ENCODE measurements around the gene ARL16. TPM values are rescaled to one million over a fixed set of nuclear protein-coding genes. Genes with fewer than 3 reads are reported as not detected.
A peak's percentile ranks its signal among the peaks of the same experiment; 100 is the strongest.

The ARL16 gene
- total and polyA plus RNA-seq, 10 donors: 22.5 to 93.5 (median 31.9) TPM

- intact Hi-C loops (cut with DNase I; ENCODE audit: low total_unique reads): no loop called here
- H3K4me1 ChIP-seq: peaks cover 1 to 23% (median 12%) of the 10 kb centered on the region in 6 donors
- no peak overlapping the region for H3K4me3 ChIP-seq
- no peak for TF ChIP-seq POLR2A (IDR thresholded peaks at IDR 0.05)
- TF ChIP-seq, protein P1, sequence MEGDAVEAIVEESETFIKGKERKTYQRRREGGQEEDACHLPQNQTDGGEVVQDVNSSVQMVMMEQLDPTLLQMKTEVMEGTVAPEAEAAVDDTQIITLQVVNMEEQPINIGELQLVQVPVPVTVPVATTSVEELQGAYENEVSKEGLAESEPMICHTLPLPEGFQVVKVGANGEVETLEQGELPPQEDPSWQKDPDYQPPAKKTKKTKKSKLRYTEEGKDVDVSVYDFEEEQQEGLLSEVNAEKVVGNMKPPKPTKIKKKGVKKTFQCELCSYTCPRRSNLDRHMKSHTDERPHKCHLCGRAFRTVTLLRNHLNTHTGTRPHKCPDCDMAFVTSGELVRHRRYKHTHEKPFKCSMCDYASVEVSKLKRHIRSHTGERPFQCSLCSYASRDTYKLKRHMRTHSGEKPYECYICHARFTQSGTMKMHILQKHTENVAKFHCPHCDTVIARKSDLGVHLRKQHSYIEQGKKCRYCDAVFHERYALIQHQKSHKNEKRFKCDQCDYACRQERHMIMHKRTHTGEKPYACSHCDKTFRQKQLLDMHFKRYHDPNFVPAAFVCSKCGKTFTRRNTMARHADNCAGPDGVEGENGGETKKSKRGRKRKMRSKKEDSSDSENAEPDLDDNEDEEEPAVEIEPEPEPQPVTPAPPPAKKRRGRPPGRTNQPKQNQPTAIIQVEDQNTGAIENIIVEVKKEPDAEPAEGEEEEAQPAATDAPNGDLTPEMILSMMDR (IDR thresholded peaks at IDR 0.05 in 8 of 11, conservative IDR thresholded peaks at IDR 0.05 in 3 of 11): no peak
- TF ChIP-seq POLR2AphosphoS5 (IDR thresholded peaks at IDR 0.05): peak in 1 of 3 donors; percentile 13
- DNase-seq: no peak
- H3K27me3 ChIP-seq (replicated peaks in 1 of 7): no peaks in the 10 kb centered on the region
- peaks cover under 1 to 100% (median 98%) of the 10 kb centered on the region in 6 donors for H3K36me3 ChIP-seq
- no peaks in the 10 kb centered on the region for H3K9me3 ChIP-seq
- H3K27ac ChIP-seq: no peak overlapping the region
- WGBS, 5 donors: 83 to 100% (median 88%) methylated on average over 2 to 17 of the region's 17 CpGs
Measured at GRCh38 chr17:81690549-81690948, 7.0 kb upstream of the ARL16 start.

DNA sequence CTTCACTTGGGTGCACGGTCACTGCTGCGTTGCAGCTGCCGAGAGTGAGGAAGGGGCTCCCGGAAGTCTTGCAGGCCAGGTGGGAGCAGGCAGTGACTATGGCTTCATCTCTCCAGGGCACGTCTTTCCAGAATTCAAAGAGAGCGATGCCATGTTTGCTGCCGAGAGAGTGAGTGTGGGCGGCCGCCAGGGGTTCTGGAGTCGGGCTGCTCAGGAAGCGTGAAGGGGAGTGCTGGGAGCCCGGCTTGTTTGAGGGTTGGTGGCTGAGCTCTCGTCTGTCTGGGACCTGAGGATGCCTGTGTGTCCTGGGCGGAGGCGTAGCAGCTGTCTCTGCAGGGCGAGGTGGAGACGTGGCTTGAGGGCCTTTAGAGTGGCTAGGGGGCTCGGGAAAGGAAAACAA lies 6.5 kb upstream of the ARL16 start:
- Histone ChIP-seq H3K4me1 (peaks cover 6 to 28% (median 17%) of the 10 kb centered on the region in 6 donors), H3K4me3 (no peak overlapping the region), H3K27ac (no peak overlapping the region), H3K27me3 (replicated peaks in 1 of 7) (no peaks in the 10 kb centered on the region), H3K36me3 (peaks cover 0 to 100% (median 94%) of the 10 kb centered on the region in 6 donors), H3K9me3 (no peaks in the 10 kb centered on the region)
- intact Hi-C loops (cut with DNase I; ENCODE audit: low total_unique reads): no loop called here
- TF ChIP-seq, protein P1 (IDR thresholded peaks at IDR 0.05 in 8 of 11, conservative IDR thresholded peaks at IDR 0.05 in 3 of 11): no peak
- TF ChIP-seq POLR2A (IDR thresholded peaks at IDR 0.05): no peak
- no peak for DNase-seq
- 88 to 93% (median 93%) methylated on average over 17 to 18 of the region's 18 CpGs for WGBS, 5 donors

DNA sequence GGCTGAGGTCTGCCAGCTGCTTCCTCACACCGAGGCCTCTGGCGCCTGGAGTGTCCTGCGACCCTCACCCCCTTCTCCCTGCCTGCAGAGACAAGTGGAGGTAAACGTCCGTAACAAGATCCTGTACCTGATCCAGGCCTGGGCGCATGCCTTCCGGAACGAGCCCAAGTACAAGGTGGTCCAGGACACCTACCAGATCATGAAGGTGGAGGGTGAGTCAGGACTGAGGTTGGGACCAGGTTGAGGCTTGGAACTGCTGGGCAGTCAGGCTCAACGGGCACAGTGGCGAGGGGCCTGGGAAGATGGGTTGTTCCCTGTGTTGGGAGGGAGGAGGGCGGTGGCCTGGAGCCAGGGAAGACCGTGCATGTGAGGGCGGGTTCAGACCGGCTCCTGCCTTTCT lies 5.0 kb upstream of the ARL16 start:
- H3K27me3 ChIP-seq (replicated peaks in 1 of 7): no peaks in the 10 kb centered on the region
- peaks cover 0 to 88% (median 79%) of the 10 kb centered on the region in 6 donors for H3K36me3 ChIP-seq
- intact Hi-C loops (cut with DNase I; ENCODE audit: low total_unique reads): no loop called here
- DNase-seq: no peak
- H3K4me1 ChIP-seq: peaks cover 11 to 38% (median 24%) of the 10 kb centered on the region in 6 donors
- H3K4me3 ChIP-seq: no peak overlapping the region
- TF ChIP-seq POLR2A (IDR thresholded peaks at IDR 0.05): no peak
- TF ChIP-seq, protein P1 (IDR thresholded peaks at IDR 0.05 in 8 of 11, conservative IDR thresholded peaks at IDR 0.05 in 3 of 11): no peak
- TF ChIP-seq POLR2AphosphoS5 (IDR thresholded peaks at IDR 0.05): peak in 1 of 3 donors; percentile 19
- no peaks in the 10 kb centered on the region for H3K9me3 ChIP-seq
- 90 to 93% (median 91%) methylated on average over 6 to 14 of the region's 14 CpGs for WGBS, 5 donors
- no peak overlapping the region for H3K27ac ChIP-seq

GRCh38 chr17:81687770-81688541 lies 4.4 kb upstream of the ARL16 start:
- H3K27me3 ChIP-seq (replicated peaks in 1 of 7): no peaks in the 10 kb centered on the region
- peaks cover 0 to 81% (median 73%) of the 10 kb centered on the region in 6 donors for H3K36me3 ChIP-seq
- no peak overlapping the region for H3K4me3 ChIP-seq
- H3K27ac ChIP-seq: no peak overlapping the region
- peaks cover 11 to 42% (median 26%) of the 10 kb centered on the region in 6 donors for H3K4me1 ChIP-seq
- TF ChIP-seq, protein P1 (IDR thresholded peaks at IDR 0.05 in 8 of 11, conservative IDR thresholded peaks at IDR 0.05 in 3 of 11): no peak
- peak in 1 of 3 donors; percentile 33 for TF ChIP-seq POLR2AphosphoS5 (IDR thresholded peaks at IDR 0.05)
- 94 to 97% (median 95%) methylated on average over 31 to 41 of the region's 41 CpGs for WGBS, 5 donors
- intact Hi-C loops (cut with DNase I; ENCODE audit: low total_unique reads): no loop called here
- no peak for DNase-seq
- no peaks in the 10 kb centered on the region for H3K9me3 ChIP-seq

Data from spleen (tissue), 11 donors.